ENCODE data around the gene KAZN. TPM values are rescaled to one million over a fixed set of nuclear protein-coding genes. Genes with fewer than 3 reads are reported as not detected.

The KAZN gene
- polyA plus RNA-seq, 2 donors, result 29.3 to 32.0 TPM

- Histone ChIP-seq H3K36me3 (ENCODE audit: control insufficient read depth in 2 of 2, insufficient read depth in 2 of 2, low read length in 1 of 2) (peaks cover 0 to 41% of the 10 kb centered on the region in 2 donors), H3K4me3 (ENCODE audit: low read depth in 1 of 2, low read length in 2 of 2) (no peak overlapping the region), H3K27me3 (ENCODE audit: control insufficient read depth in 1 of 2, insufficient read depth in 2 of 2, low read length in 2 of 2) (no peaks in the 10 kb centered on the region), H3K27ac (ENCODE audit: low read depth in 2 of 2, low read length in 1 of 2) (no peak overlapping the region), H3K4me1 (ENCODE audit: control insufficient read depth in 2 of 2, insufficient read depth in 2 of 2, low read length in 1 of 2) (peaks cover 0 to 2% of the 10 kb centered on the region in 2 donors), H3K9me3 (ENCODE audit: control insufficient read depth in 2 of 2, insufficient read depth in 1 of 2, low read depth in 1 of 2, low read length in 1 of 2) (peaks cover 0 to 8% of the 10 kb centered on the region in 2 donors)
- WGBS, 2 donors, result 91 to 92% methylated on average over 35 of the region's 35 CpGs
Observed at GRCh38 chr1:15048437-15048980, 450.0 kb downstream of the KAZN start.

DNA sequence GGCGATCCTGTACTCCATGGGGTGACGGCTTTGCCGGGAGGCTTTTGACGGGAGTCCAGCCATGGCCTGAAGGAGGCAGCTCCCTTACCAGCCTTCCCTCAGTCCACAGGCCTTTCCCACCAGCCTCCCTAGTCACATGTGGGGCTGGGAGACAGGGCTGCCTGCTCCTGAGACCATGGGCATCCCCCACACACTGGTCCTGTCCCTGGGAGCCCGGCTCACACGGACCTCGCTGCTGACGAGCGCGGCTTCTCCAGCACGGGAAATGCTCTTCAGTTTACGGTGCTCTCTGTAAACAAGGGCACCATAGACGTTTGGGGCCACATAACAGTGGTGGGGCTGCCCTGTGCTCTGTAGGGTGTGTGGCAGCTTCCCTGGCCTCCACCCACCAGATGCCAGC lies 450.6 kb downstream of the KAZN start:
- H3K4me3 ChIP-seq (ENCODE audit: low read depth in 1 of 2, low read length in 2 of 2), result no peak overlapping the region
- peaks cover 0 to 37% of the 10 kb centered on the region in 2 donors for H3K36me3 ChIP-seq (ENCODE audit: control insufficient read depth in 2 of 2, insufficient read depth in 2 of 2, low read length in 1 of 2)
- H3K4me1 ChIP-seq (ENCODE audit: control insufficient read depth in 2 of 2, insufficient read depth in 2 of 2, low read length in 1 of 2), result peaks cover 0 to 2% of the 10 kb centered on the region in 2 donors
- H3K27me3 ChIP-seq (ENCODE audit: control insufficient read depth in 1 of 2, insufficient read depth in 2 of 2, low read length in 2 of 2), result no peaks in the 10 kb centered on the region
- H3K9me3 ChIP-seq (ENCODE audit: control insufficient read depth in 2 of 2, insufficient read depth in 1 of 2, low read depth in 1 of 2, low read length in 1 of 2), result peaks cover 0 to 8% of the 10 kb centered on the region in 2 donors
- 92 to 94% methylated on average over 13 of the region's 13 CpGs for WGBS, 2 donors
- H3K27ac ChIP-seq (ENCODE audit: low read depth in 2 of 2, low read length in 1 of 2), result no peak overlapping the region

- no peak overlapping the region for H3K27ac ChIP-seq (ENCODE audit: low read depth in 2 of 2, low read length in 1 of 2)
- H3K36me3 ChIP-seq (ENCODE audit: control insufficient read depth in 2 of 2, insufficient read depth in 2 of 2, low read length in 1 of 2), result peaks cover 0 to 38% of the 10 kb centered on the region in 2 donors
- peaks cover 0 to 8% of the 10 kb centered on the region in 2 donors for H3K9me3 ChIP-seq (ENCODE audit: control insufficient read depth in 2 of 2, insufficient read depth in 1 of 2, low read depth in 1 of 2, low read length in 1 of 2)
- no peaks in the 10 kb centered on the region for H3K27me3 ChIP-seq (ENCODE audit: control insufficient read depth in 1 of 2, insufficient read depth in 2 of 2, low read length in 2 of 2)
- H3K4me3 ChIP-seq (ENCODE audit: low read depth in 1 of 2, low read length in 2 of 2), result no peak overlapping the region
- peaks cover 0 to 2% of the 10 kb centered on the region in 2 donors for H3K4me1 ChIP-seq (ENCODE audit: control insufficient read depth in 2 of 2, insufficient read depth in 2 of 2, low read length in 1 of 2)
- 66 to 75% methylated on average over 8 of the region's 8 CpGs for WGBS, 2 donors
Observed at GRCh38 chr1:15051882-15052528, 453.5 kb downstream of the KAZN start.

DNA sequence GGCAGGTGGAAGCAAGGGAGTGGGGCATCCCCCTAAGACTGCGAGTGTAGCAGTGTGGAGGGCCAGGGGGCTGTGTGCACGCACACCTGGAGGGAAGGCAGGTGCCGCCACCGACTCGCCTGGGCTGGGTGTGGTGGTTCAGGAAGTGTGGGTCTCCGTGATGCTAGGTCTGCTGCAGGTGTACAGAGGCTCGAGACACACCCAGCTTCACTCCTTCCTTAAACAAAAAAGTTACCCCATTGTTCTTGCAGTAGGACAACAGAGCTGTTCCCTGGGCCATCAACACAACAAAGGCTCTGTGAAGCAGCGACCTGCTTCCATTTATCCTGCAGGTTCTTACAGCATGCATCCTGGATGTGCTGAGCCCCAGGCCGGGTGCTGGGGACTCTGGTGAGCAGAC lies 454.7 kb downstream of the KAZN start:
- H3K4me1 ChIP-seq (ENCODE audit: control insufficient read depth in 2 of 2, insufficient read depth in 2 of 2, low read length in 1 of 2), result peaks cover 0 to 2% of the 10 kb centered on the region in 2 donors
- no peak overlapping the region for H3K4me3 ChIP-seq (ENCODE audit: low read depth in 1 of 2, low read length in 2 of 2)
- H3K27me3 ChIP-seq (ENCODE audit: control insufficient read depth in 1 of 2, insufficient read depth in 2 of 2, low read length in 2 of 2), result no peaks in the 10 kb centered on the region
- H3K9me3 ChIP-seq (ENCODE audit: control insufficient read depth in 2 of 2, insufficient read depth in 1 of 2, low read depth in 1 of 2, low read length in 1 of 2), result peaks cover 0 to 8% of the 10 kb centered on the region in 2 donors
- H3K27ac ChIP-seq (ENCODE audit: low read depth in 2 of 2, low read length in 1 of 2), result peak overlapping the region in 1 of 2 donors; percentile 42
- peaks cover 5 to 37% of the 10 kb centered on the region in 2 donors for H3K36me3 ChIP-seq (ENCODE audit: control insufficient read depth in 2 of 2, insufficient read depth in 2 of 2, low read length in 1 of 2)
- WGBS, 2 donors, result 75 to 80% methylated on average over 9 of the region's 9 CpGs

DNA sequence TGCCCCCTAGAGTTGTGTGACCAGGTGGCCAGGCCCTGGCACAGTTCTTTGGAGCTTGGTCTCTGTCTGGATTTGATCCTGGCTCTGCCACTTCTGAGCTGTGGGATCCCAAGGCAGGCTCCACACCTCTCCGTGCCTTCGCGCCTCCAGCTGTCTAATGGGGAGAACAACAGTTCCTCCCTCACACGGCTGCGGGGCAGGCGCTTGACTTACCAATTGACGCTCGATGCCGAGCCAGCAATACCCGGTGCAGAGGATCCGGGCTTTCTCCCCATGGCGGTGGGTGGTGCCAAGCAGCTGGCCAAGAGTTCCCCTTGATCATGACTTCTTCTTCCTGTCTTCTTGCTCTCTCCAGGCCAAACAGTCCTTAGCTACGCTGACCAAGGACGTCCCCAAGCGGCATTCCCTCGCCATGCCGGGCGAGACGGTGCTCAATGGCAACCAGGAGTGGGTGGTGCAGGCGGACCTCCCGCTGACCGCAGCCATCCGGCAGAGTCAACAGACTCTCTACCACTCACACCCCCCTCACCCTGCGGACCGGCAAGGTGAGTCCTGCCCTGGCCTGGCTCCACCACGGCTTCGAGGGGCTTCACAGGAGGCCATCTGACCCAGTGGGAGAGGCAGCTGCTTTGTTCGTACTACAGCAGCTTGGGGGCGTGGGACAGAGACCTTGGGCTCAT lies 457.4 kb downstream of the KAZN start:
- peaks cover 8 to 41% of the 10 kb centered on the region in 2 donors for H3K36me3 ChIP-seq (ENCODE audit: control insufficient read depth in 2 of 2, insufficient read depth in 2 of 2, low read length in 1 of 2)
- no peak overlapping the region for H3K4me3 ChIP-seq (ENCODE audit: low read depth in 1 of 2, low read length in 2 of 2)
- no peak overlapping the region for H3K27ac ChIP-seq (ENCODE audit: low read depth in 2 of 2, low read length in 1 of 2)
- H3K9me3 ChIP-seq (ENCODE audit: control insufficient read depth in 2 of 2, insufficient read depth in 1 of 2, low read depth in 1 of 2, low read length in 1 of 2), result peaks cover 0 to 5% of the 10 kb centered on the region in 2 donors
- WGBS, 2 donors, result 95 to 97% methylated on average over 29 of the region's 29 CpGs
- no peaks in the 10 kb centered on the region for H3K27me3 ChIP-seq (ENCODE audit: control insufficient read depth in 1 of 2, insufficient read depth in 2 of 2, low read length in 2 of 2)
- H3K4me1 ChIP-seq (ENCODE audit: control insufficient read depth in 2 of 2, insufficient read depth in 2 of 2, low read length in 1 of 2), result peaks cover 0 to 2% of the 10 kb centered on the region in 2 donors

DNA sequence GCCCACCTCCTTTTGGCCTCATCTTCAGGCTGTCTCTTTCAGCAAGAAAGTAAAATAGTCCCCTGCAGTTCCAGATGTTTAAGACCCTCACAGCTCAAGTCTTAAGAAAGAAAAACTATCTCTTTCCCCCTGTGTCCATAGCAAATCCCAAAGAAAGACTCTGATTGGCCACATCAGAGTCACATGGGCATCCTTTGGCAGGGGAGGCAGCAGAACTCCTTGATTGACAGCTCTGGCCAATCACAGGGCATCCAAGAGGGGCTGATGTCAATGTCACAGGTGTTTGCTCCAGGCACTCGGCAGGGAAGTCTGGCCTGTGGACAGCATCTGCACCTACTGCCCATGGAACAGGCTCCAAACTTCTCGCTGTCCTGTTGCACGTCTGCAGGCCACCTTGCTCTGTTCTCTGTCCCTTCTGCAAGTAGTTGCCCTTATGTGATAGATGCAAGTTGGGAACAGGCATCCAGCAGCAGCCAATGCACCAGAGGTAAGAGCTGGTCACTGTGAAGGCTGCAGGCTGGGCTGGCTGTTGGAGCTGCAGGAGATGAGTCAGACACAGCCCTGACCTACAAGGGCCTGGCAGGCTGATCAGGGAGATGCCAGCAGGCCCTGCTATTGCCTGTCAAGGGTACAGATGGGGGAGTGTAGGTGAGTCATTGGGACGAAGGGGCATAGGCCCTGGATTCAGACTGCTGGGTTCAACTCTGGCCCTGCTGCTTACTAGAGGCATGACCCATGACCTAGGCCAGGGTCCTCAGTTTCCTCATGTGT lies 458.2 kb downstream of the KAZN start:
- Histone ChIP-seq H3K27me3 (ENCODE audit: control insufficient read depth in 1 of 2, insufficient read depth in 2 of 2, low read length in 2 of 2) (no peaks in the 10 kb centered on the region), H3K4me1 (ENCODE audit: control insufficient read depth in 2 of 2, insufficient read depth in 2 of 2, low read length in 1 of 2) (no peaks in the 10 kb centered on the region), H3K4me3 (ENCODE audit: low read depth in 1 of 2, low read length in 2 of 2) (no peak overlapping the region), H3K9me3 (ENCODE audit: control insufficient read depth in 2 of 2, insufficient read depth in 1 of 2, low read depth in 1 of 2, low read length in 1 of 2) (peaks cover 0 to 2% of the 10 kb centered on the region in 2 donors), H3K36me3 (ENCODE audit: control insufficient read depth in 2 of 2, insufficient read depth in 2 of 2, low read length in 1 of 2) (peaks cover 8 to 38% of the 10 kb centered on the region in 2 donors), H3K27ac (ENCODE audit: low read depth in 2 of 2, low read length in 1 of 2) (no peak overlapping the region)
- WGBS, 2 donors, result 89 to 91% methylated on average over 4 of the region's 4 CpGs

- Histone ChIP-seq H3K36me3 (ENCODE audit: control insufficient read depth in 2 of 2, insufficient read depth in 2 of 2, low read length in 1 of 2) (peaks cover 17 to 41% of the 10 kb centered on the region in 2 donors), H3K4me3 (ENCODE audit: low read depth in 1 of 2, low read length in 2 of 2) (no peak overlapping the region), H3K27me3 (ENCODE audit: control insufficient read depth in 1 of 2, insufficient read depth in 2 of 2, low read length in 2 of 2) (no peaks in the 10 kb centered on the region), H3K27ac (ENCODE audit: low read depth in 2 of 2, low read length in 1 of 2) (no peak overlapping the region), H3K4me1 (ENCODE audit: control insufficient read depth in 2 of 2, insufficient read depth in 2 of 2, low read length in 1 of 2) (no peaks in the 10 kb centered on the region), H3K9me3 (ENCODE audit: control insufficient read depth in 2 of 2, insufficient read depth in 1 of 2, low read depth in 1 of 2, low read length in 1 of 2) (peaks cover 0 to 6% of the 10 kb centered on the region in 2 donors)
- WGBS, 2 donors, result 84 to 90% methylated on average over 5 of the region's 5 CpGs
Observed at GRCh38 chr1:15057834-15058233, 459.3 kb downstream of the KAZN start.

GRCh38 chr1:15058261-15058660 lies 459.8 kb downstream of the KAZN start:
- no peak overlapping the region for H3K27ac ChIP-seq (ENCODE audit: low read depth in 2 of 2, low read length in 1 of 2)
- peaks cover 0 to 3% of the 10 kb centered on the region in 2 donors for H3K9me3 ChIP-seq (ENCODE audit: control insufficient read depth in 2 of 2, insufficient read depth in 1 of 2, low read depth in 1 of 2, low read length in 1 of 2)
- H3K4me1 ChIP-seq (ENCODE audit: control insufficient read depth in 2 of 2, insufficient read depth in 2 of 2, low read length in 1 of 2), result no peaks in the 10 kb centered on the region
- 88 to 89% methylated on average over 2 of the region's 2 CpGs for WGBS, 2 donors
- no peaks in the 10 kb centered on the region for H3K27me3 ChIP-seq (ENCODE audit: control insufficient read depth in 1 of 2, insufficient read depth in 2 of 2, low read length in 2 of 2)
- H3K4me3 ChIP-seq (ENCODE audit: low read depth in 1 of 2, low read length in 2 of 2), result no peak overlapping the region
- H3K36me3 ChIP-seq (ENCODE audit: control insufficient read depth in 2 of 2, insufficient read depth in 2 of 2, low read length in 1 of 2), result peaks cover 17 to 39% of the 10 kb centered on the region in 2 donors

GRCh38 chr1:15060104-15060503 lies 461.6 kb downstream of the KAZN start:
- Histone ChIP-seq H3K27me3 (ENCODE audit: control insufficient read depth in 1 of 2, insufficient read depth in 2 of 2, low read length in 2 of 2) (no peaks in the 10 kb centered on the region), H3K4me3 (ENCODE audit: low read depth in 1 of 2, low read length in 2 of 2) (no peak overlapping the region), H3K27ac (ENCODE audit: low read depth in 2 of 2, low read length in 1 of 2) (no peak overlapping the region), H3K36me3 (ENCODE audit: control insufficient read depth in 2 of 2, insufficient read depth in 2 of 2, low read length in 1 of 2) (peaks cover 17 to 46% of the 10 kb centered on the region in 2 donors), H3K4me1 (ENCODE audit: control insufficient read depth in 2 of 2, insufficient read depth in 2 of 2, low read length in 1 of 2) (no peaks in the 10 kb centered on the region), H3K9me3 (ENCODE audit: control insufficient read depth in 2 of 2, insufficient read depth in 1 of 2, low read depth in 1 of 2, low read length in 1 of 2) (peaks cover 0 to 3% of the 10 kb centered on the region in 2 donors)
- WGBS, 2 donors, result 92 to 93% methylated on average over 25 of the region's 25 CpGs
